ENCODE results near the gene IL27RA.

GRCh38 chr19:14059093-14059480 lies 27.5 kb downstream of the IL27RA start:
- TF ChIP-seq CTCF (IDR thresholded peaks at IDR 0.05) (peak in 1 of 3 experiments; percentile 20), POLR2A (IDR thresholded peaks at IDR 0.05) (no peak), POLR2AphosphoS5 (IDR thresholded peaks at IDR 0.05; ENCODE audit: insufficient read depth in 1 of 2, low read depth in 1 of 2) (no peak)

All from vagina (tissue), 2 donors.